HCT116 (cell line): Measurements from ENCODE around the gene SLC16A11. TPM values are rescaled to one million over a fixed set of nuclear protein-coding genes. Genes with fewer than 3 reads are reported as not detected.

Experiments used
- ATAC-seq: fragments of 200-7000 bp; cut with Tn5 transposase; 2 replicates; pipeline ENCODE4 v1.9.1; 2020; ENCODE audit warnings: mild to moderate bottlenecking, moderate library complexity
- BruUV-seq: library from RNA; stranded (reverse); fragments of 400-500 nt; replicated peaks from 2 replicates; lab custom pipeline; 2021; lab: Mats Ljungman, UMichigan
- CTCF ChIA-PET: fragments of 300-600 bp; sonication (Branson Sonifier 250); formaldehyde crosslinking; loops from one replicate; lab custom pipeline; 2021; ENCODE audit warnings: antibody characterized with exemption; lab: Charles Lee
- POLR2A ChIA-PET: fragments of 300-600, 350-600 bp; sonication (Branson Sonifier 250); formaldehyde crosslinking; loops from one replicate; lab custom pipeline; 2021; ENCODE audit warnings: antibody characterized with exemption; lab: Charles Lee
- RAD21 ChIA-PET, 2 experiments: fragments of 300-600 bp; sonication (Branson Sonifier 250); formaldehyde crosslinking; loops; one replicate each; lab custom pipeline; 2023; ENCODE audit warnings: low total read pairs in 2 of 2; ENCODE audit not compliant: uncharacterized antibody in 2 of 2, unreplicated experiment in 2 of 2, low non-redundant PET in 1 of 2; lab: Charles Lee
- DNase-seq: peaks from one replicate; pipeline ENCODE4 v3.0.0-alpha.2; 2010; ENCODE audit warnings: low read depth, low spot score
- H2AFZ ChIP-seq: fragments of 200-600 bp; shearing (Covaris generic), sonication (generic); 2 replicates; pipeline ENCODE4 v1.6.1; 2017; ENCODE audit warnings: low read depth, mixed run types, mixed read lengths, antibody characterized with exemption, low read length; ENCODE audit not compliant: poor library complexity, severe bottlenecking
- H3K27ac ChIP-seq: 2 replicates; pipeline ENCODE4 v1.5.1; 2012; ENCODE audit warnings: low read depth, low read length
- H3K27me3 ChIP-seq: fragments of 200-600 bp; sonication (generic); 2 replicates; pipeline ENCODE4 v1.6.1; 2016; ENCODE audit warnings: mixed run types, low read length, mixed read lengths; ENCODE audit not compliant: insufficient read depth
- H3K36me3 ChIP-seq, 2 experiments: fragments of 200-500 bp in 1 of 2; fragments of 200-600 bp in 1 of 2; sonication (Bioruptor generic) in 1 of 2; sonication (generic) in 1 of 2; 2 replicates each; pipeline versions ENCODE4 v1.5.1 to v1.6.1; 2014 to 2016; ENCODE audit warnings: low read length in 2 of 2, inconsistent platforms in 1 of 2, mixed read lengths in 1 of 2, mixed run types in 1 of 2; ENCODE audit not compliant: insufficient read depth in 2 of 2, control insufficient read depth in 1 of 2
- H3K4me1 ChIP-seq, 2 experiments: fragments of 200-600 bp in 1 of 2; sonication (generic) in 1 of 2; 2 replicates each; pipeline versions ENCODE4 v1.5.1 to v1.6.1; 2012 to 2017; ENCODE audit warnings: low read length in 2 of 2, inconsistent platforms in 1 of 2, mild to moderate bottlenecking in 1 of 2, mixed read lengths in 1 of 2, mixed run types in 1 of 2, moderate library complexity in 1 of 2; ENCODE audit not compliant: insufficient read depth in 2 of 2, control insufficient read depth in 1 of 2
- H3K4me2 ChIP-seq: fragments of 200-600 bp; sonication (generic); 2 replicates; pipeline ENCODE4 v1.6.1; 2017; ENCODE audit warnings: mixed run types, low read length, mixed read lengths
- H3K4me3 ChIP-seq, 2 experiments: fragments of 200-600 bp in 1 of 2; sonication (generic) in 1 of 2; replicated peaks in 1 of 2; 2 replicates each; pipeline ENCODE4 v1.5.1; 2011 to 2016; ENCODE audit warnings: low read length in 2 of 2, control low read depth in 1 of 2, low read depth in 1 of 2, mild to moderate bottlenecking in 1 of 2, mixed read lengths in 1 of 2, mixed run types in 1 of 2
- H3K79me2 ChIP-seq: fragments of 200-600 bp; sonication (generic); 2 replicates; pipeline ENCODE4 v1.6.1; 2017; ENCODE audit warnings: mild to moderate bottlenecking, mixed run types, low read length, moderate library complexity, mixed read lengths; ENCODE audit not compliant: insufficient read depth
- H3K9ac ChIP-seq: fragments of 200-600 bp; sonication (generic); 2 replicates; pipeline ENCODE4 v1.6.1; 2016; ENCODE audit warnings: low read length, mixed read lengths
- H3K9me2 ChIP-seq: fragments of 200-600 bp; sonication (generic), shearing (Covaris generic); 2 replicates; pipeline ENCODE4 v1.6.1; 2017; ENCODE audit warnings: mixed run types, mild to moderate bottlenecking, moderate library complexity; ENCODE audit not compliant: insufficient read depth
- H3K9me3 ChIP-seq, 2 experiments: fragments of 200-500 bp in 1 of 2; fragments of 200-600 bp in 1 of 2; sonication (Bioruptor generic) in 1 of 2; sonication (generic) in 1 of 2; 2 replicates each; pipeline ENCODE4 v1.6.1; 2014 to 2017; ENCODE audit warnings: low read length in 2 of 2, mixed read lengths in 2 of 2, inconsistent platforms in 1 of 2, low read depth in 1 of 2, mild to moderate bottlenecking in 1 of 2, mixed run types in 1 of 2, moderate library complexity in 1 of 2; ENCODE audit not compliant: control insufficient read depth in 1 of 2, insufficient read depth in 1 of 2
- H4K20me1 ChIP-seq: fragments of 200-600 bp; sonication (generic), shearing (Covaris generic); 2 replicates; pipeline ENCODE4 v1.6.1; 2017; ENCODE audit warnings: mixed run types, mild to moderate bottlenecking, moderate library complexity; ENCODE audit not compliant: insufficient read depth
- EZH2phosphoT487 ChIP-seq: fragments of 200-600 bp; IDR thresholded peaks from 2 replicates; pipeline ENCODE4 v1.6.1; 2018; ENCODE audit warnings: antibody characterized with exemption, borderline replicate concordance
- POLR2AphosphoS5 ChIP-seq: IDR thresholded peaks from 2 replicates; pipeline ENCODE4 v1.6.1; 2011; ENCODE audit warnings: mild to moderate bottlenecking, low read depth, low read length, moderate library complexity
- SP1 ChIP-seq: IDR thresholded peaks from 2 replicates; pipeline ENCODE4 v1.6.1; 2012; ENCODE audit warnings: low read depth
- YY1 ChIP-seq: IDR thresholded peaks from 2 replicates; pipeline ENCODE4 v1.6.1; 2011; ENCODE audit warnings: low read length, low read depth, moderate library complexity, mild to moderate bottlenecking; ENCODE audit not compliant: insufficient replicate concordance; ENCODE audit errors: extremely low read depth
- ZBTB33 ChIP-seq: IDR thresholded peaks from 2 replicates; pipeline ENCODE4 v1.6.1; 2011; ENCODE audit warnings: mild to moderate bottlenecking, low read length, moderate library complexity; ENCODE audit not compliant: insufficient replicate concordance; ENCODE audit errors: extremely low read depth
- intact Hi-C: fragments of 100-400 bp; cut with micrococcal nuclease; formaldehyde crosslinking; loops from 2 replicates; pipeline ENCODE4 v1.10.0; 2022
- total RNA-seq: library from RNA; stranded (reverse); gene quantifications from one replicate; pipeline ENCODE4 v1.2.1, GENCODE V29; 2021; ENCODE audit not compliant: unreplicated experiment

Gene SLC16A11
- total RNA-seq, 1 experiment from 2014 or later = not detected

GRCh38 chr17:7034955-7035590 is 8.8 kb downstream of the SLC16A11 start:
- H3K4me2 ChIP-seq = peak overlapping the region; percentile 92
- no peak for DNase-seq
- H3K27me3 ChIP-seq = no peaks in the 10 kb centered on the region
- H3K9me2 ChIP-seq = no peaks in the 10 kb centered on the region
- no peaks in the 10 kb centered on the region for H3K9me3 ChIP-seq
- H3K79me2 ChIP-seq = 0 out of 2 replicates have a peak, but pooled peaks cover 4% of the 10 kb centered on the region
- H3K36me3 ChIP-seq = no peaks in the 10 kb centered on the region
- peak; percentile 23 for ATAC-seq
- intact Hi-C loops = no loop called here
- H3K4me3 ChIP-seq = peak overlapping the region; percentile 60 to 78
- H2AFZ ChIP-seq = no peak overlapping the region
- H3K9ac ChIP-seq = peak overlapping the region; percentile 75
- ChIA-PET RAD21 (interaction anchor here in 1 of 2 experiments (0.5 to 1.0 kb wide), 2 partner anchors 10 to 368 kb away, joined by 3 read pairs; no protein-coding TSS in a partner anchor), POLR2A (interaction anchor here (0.7 to 1.2 kb wide), 6 partner anchors 11 to 366 kb away, joined by 3 to 8 read pairs (median 4); partner anchors contain the start of gene RNASEK), CTCF (interaction anchor here (0.9 to 1.7 kb wide), 10 partner anchors 10 to 192 kb away, joined by 3 to 26 read pairs (median 5); no protein-coding TSS in a partner anchor)
- BruUV-seq = TSS peak; percentile 97
- no peaks in the 10 kb centered on the region for H4K20me1 ChIP-seq
- TF ChIP-seq EZH2phosphoT487 (no peak), SP1 (no peak), ZBTB33 (no peak), POLR2AphosphoS5 (peak; percentile 8; the same call in 1 of the 2 replicates)
- peaks cover 4 to 25% of the 10 kb centered on the region in 2 experiments for H3K4me1 ChIP-seq
- H3K27ac ChIP-seq = peak overlapping the region; percentile 99

GRCh38 chr17:7029659-7030058 is 14.2 kb downstream of the SLC16A11 start:
- BruUV-seq = no TSS peak
- Histone ChIP-seq H4K20me1 (no peaks in the 10 kb centered on the region), H2AFZ (no peak overlapping the region), H3K79me2 (no peaks in the 10 kb centered on the region), H3K9me3 (no peaks in the 10 kb centered on the region), H3K4me1 (peaks cover under 1 to 19% of the 10 kb centered on the region in 2 experiments; a peak in 2 of 4 replicates), H3K27me3 (no peaks in the 10 kb centered on the region), H3K4me2 (peak overlapping the region; percentile 16; the same call in 1 of the 2 replicates), H3K9ac (no peak overlapping the region), H3K36me3 (no peaks in the 10 kb centered on the region), H3K27ac (no peak overlapping the region), H3K4me3 (no peak overlapping the region), H3K9me2 (no peaks in the 10 kb centered on the region)
- DNase-seq (no peak), ATAC-seq (no peak)
- ChIA-PET CTCF (no interaction called here), RAD21 (no interaction called here), POLR2A (no interaction called here)
- TF ChIP-seq SP1 (no peak), YY1 (no peak)
- intact Hi-C loops = no loop called here
